UCSD-AML1 (cell line): ENCODE measurements around the gene PPP2R5D.
A peak's percentile ranks its signal among the peaks of the same experiment; 100 is the strongest.
"Not testable (repeated sequence)": the region's sequence is repeated elsewhere in the genome, so short reads cannot be mapped to it uniquely, and the experiment has no call there.

Source experiments
- DNase-seq: peaks from one replicate; lab custom pipeline; 2025; ENCODE audit not compliant: unreplicated experiment; lab: John Stamatoyannopoulos, UW

The PPP2R5D gene

DNA sequence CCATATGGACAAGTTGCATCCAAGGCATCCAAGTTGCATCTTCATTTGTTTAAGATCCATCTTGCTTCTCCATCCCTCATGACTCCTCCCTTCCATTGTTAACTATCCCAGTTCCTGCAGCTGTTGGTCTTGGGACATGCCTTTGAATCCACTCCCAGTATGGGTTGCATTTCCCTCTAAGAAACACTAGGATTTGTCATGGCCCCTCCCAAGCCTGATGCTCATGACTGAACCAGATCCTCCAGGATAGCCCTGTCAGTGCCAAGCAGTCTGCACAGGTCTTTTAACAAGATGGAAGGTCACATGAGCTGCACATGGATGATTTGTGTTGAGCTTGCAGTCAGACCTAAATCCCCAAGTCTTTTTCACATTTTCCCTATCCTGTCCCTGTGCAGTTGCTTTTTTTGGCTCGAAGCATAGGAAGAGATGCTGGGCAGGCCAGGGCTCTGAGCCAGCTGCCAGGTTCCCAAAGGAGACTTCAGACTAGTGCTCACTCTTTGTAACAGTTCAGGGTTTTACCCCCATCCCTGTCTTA lies 4.2 kb downstream of the PPP2R5D start:
- DNase-seq, result no peak

GRCh38 chr6:42989923-42990322 lies 5.6 kb downstream of the PPP2R5D start:
- no peak for DNase-seq

DNA sequence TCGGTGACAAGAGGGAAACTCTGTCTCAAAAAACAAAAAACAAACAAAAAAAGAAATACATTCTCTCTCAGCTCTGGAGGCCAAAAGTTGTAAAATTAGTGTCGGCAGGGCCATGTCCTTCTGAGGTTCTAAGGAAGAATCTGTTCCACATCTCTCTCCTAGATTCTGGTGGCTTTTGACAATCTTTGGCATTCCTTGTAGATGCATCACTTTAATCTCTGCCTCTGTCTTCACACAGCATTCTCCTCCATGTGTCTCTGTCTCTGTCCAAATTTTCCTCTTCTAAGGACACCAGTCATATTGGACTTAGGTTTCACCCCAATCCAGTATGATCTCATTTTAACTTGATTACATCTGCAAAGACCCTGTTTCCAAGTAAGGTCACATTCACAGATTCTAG lies 9.1 kb downstream of the PPP2R5D start:
- DNase-seq, result no peak

GRCh38 chr6:42996513-42996912 lies 12.1 kb downstream of the PPP2R5D start:
- no peak for DNase-seq

DNA sequence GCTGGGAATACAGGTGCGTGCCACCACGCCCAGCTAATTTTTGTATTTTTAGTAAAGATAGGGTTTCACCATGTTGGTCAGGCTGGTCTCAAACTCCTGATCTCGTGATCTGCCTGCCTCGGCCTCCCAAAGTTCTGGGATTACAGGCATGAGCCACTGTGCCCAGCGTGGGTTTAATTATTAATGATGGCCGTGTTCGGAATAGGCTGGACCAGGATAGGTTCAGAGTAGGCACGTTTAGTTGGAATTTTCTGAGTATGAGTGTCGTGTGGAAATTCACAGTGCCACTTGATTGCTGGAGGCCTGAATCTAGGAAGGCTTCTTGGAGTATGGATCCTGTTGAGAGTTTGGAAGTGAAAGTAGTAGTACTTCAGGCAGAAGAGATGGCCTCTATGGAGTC lies 13.8 kb downstream of the PPP2R5D start:
- DNase-seq, result not testable (repeated sequence)

GRCh38 chr6:43001843-43002242 lies 17.5 kb downstream of the PPP2R5D start:
- no peak for DNase-seq

DNA sequence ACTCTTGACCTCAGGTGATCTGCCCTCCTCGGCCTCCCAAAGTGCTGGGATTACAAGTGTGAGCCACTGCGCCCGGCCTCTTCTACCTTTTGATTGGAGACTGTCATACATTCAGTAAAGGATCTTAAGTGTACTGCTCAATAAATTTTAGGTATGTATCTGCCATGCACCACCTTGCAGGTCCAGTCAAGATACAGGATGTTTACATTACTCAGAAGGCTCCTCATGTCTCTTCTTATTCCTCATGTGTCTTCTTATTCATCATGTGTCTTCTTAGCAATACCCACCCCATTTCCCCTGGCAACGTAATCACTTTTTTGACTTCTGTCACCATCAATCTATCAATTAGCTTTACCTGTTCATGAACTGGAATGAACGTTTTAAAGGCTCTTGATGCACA lies 21.5 kb downstream of the PPP2R5D start:
- no peak for DNase-seq

- DNase-seq, result no peak
Measured at GRCh38 chr6:43006251-43006650, 21.9 kb downstream of the PPP2R5D start.

DNA sequence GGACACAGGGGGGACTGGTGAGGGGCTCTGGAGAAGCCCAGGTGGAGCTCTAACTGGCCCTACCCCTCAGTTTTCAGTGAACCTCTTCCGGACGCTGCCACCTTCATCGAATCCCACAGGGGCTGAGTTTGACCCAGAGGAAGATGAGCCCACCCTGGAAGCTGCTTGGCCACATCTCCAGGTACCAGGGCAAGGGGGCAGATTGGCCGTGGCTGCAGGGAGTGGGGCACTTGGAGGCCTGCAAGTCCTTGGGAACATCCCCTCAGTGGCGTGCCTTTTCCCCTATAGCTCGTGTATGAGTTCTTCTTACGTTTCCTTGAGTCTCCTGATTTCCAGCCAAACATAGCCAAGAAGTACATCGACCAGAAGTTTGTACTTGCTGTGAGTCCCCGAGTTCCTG lies 22.8 kb downstream of the PPP2R5D start:
- DNase-seq, result no peak

DNA sequence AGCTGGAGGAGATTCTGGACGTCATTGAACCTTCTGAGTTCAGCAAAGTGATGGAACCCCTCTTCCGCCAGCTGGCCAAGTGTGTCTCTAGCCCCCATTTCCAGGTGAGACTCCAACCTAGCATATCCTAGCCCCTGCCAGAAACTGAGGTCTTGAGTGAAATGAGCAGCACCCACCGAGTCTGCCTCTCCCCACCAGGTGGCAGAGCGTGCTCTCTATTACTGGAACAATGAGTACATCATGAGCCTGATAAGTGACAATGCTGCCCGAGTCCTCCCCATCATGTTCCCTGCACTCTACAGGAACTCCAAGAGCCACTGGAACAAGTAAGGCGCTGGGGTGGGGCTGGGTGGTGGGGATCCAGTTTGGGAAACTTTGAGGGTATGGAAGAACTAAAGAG lies 24.8 kb downstream of the PPP2R5D start:
- DNase-seq, result peak; percentile 46

DNA sequence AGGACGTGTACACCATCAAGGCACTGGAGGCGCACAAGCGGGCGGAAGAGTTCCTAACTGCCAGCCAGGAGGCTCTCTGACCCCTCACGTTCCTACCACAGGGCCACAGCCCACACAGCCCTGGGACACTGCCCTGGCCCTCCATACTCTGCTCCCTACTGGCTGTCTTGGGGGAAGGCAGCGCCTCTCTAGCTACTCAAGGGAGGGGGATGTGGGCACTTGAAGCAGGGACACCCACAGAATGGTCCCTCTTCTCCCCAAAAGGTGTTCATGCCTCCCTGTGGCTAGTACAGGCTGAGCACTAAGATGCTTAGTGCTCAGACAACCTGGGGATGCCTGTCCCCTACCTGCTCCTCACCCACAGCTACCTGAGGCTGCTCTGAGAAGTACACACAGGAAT lies 26.8 kb downstream of the PPP2R5D start:
- no peak for DNase-seq

- no peak for DNase-seq
Measured at GRCh38 chr6:43012364-43012763, 28.0 kb downstream of the PPP2R5D start.

DNA sequence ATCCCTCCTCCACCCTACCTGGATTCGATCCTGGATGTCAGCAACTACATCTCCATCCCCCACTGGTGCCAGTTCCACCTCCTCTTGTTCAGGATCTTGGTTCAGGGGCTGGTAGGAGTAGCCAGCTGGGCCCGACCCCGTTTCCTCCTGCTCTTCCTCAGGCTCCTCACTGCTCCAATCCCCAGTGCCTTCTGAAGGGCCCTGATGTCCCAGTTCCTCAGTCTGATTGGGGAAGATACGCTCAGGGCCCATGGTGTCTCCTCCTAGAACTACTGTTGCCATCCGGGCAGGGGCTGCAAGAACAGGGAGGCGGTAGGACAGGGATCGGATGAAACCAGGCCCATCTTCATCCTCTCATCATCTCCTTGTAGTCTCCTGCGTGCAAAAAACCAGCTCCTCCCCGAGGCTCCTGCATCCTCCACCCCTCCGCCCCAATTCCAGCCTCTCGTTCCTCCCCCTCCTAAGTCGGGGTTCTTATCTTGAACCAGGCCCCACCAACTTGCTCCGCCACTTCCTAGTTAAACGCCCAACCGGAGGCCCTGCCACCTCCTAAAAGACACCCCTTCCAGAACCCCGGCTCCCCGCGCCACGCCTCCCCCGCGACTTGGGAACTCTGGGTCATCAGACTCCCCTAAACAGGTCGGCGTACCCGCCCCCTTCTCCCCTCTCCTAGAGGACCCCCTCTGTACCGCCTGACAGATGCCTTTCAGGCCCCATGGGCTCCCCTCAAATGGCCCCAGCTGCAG lies 28.9 kb downstream of the PPP2R5D start:
- no peak for DNase-seq

DNA sequence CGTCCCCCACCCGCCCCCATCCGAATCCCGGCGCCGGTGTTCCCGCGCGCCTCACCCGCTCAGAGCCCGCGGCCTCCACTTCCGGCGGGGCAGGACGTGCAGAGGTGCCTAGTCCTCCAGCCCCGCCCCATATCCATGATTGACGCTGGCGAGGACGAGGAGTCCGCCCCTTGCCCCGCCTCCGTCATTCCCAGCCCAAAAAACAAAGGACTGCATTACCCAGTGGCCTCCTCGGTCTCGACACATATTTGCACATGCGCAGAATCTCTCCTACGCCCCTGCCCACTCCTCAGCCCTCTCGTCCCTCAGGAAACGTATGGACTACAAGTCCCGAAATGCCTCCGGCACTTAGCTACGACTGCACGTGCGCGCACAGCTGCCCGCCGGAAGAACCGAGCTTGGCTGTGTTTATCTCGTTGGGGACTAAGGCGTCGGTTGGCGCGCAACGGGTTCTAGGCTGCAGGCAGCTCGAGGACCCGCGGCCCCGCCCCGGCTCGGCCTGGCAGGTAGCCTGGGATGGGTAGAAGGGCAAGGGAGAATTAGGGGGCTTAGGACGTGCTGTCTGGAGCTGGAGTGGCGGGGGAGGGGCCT lies 29.6 kb downstream of the PPP2R5D start, which contains the start of the genes KLHDC3 and MEA1:
Gene KLHDC3, plus strand, starts transcription at position 407 of the 591 bp plus-strand sequence. CDS start 2,944 bp downstream, outside the sequence.
Gene MEA1, minus strand, starts transcription at position 104 of the 591 bp plus-strand sequence. CDS start 133 bp downstream, outside the sequence.
- peak; percentile 99 for DNase-seq

GRCh38 chr6:43014434-43014909 lies 30.1 kb downstream of the PPP2R5D start:
- DNase-seq, result no peak

DNA sequence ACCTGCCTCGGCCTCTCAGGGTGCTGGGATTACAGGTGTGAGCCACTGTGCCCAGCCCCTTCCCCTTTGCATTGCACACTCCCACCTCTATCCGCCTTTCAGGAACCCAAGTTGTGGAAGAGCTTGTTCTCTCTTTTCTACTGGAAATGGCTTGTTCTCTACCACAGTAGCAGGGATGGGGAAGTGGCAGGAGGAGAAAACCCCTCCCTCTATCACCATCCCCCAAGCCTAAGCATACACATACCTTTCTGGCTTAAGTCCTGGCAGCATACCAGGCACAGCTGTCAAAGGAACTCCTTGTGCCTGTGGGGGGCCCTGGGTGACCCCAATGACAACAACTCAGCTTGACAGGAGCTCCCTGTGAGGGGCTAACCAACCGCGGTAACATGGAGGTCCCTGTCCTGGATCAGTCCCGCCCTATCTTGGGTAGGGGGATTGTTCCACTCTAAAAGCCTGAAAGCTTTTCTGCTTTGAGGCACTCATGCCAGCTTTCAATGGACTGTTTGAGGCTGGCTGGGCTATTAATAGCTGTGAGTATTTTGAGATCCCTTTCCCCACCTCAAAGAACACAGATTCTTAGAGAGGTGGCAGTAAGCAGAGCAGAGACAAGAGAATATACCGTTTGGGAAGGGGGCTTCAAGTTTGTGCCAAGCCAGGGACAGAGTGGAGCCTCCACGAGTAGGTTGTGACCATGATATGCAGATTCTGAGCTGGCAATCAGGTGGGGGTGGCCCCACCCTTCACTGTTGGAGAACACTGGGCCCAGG lies 32.0 kb downstream of the PPP2R5D start:
- DNase-seq, result no peak

GRCh38 chr6:43016943-43017334 lies 32.6 kb downstream of the PPP2R5D start:
- no peak for DNase-seq

- no peak for DNase-seq
Measured at GRCh38 chr6:43019152-43019551, 34.8 kb downstream of the PPP2R5D start.

DNA sequence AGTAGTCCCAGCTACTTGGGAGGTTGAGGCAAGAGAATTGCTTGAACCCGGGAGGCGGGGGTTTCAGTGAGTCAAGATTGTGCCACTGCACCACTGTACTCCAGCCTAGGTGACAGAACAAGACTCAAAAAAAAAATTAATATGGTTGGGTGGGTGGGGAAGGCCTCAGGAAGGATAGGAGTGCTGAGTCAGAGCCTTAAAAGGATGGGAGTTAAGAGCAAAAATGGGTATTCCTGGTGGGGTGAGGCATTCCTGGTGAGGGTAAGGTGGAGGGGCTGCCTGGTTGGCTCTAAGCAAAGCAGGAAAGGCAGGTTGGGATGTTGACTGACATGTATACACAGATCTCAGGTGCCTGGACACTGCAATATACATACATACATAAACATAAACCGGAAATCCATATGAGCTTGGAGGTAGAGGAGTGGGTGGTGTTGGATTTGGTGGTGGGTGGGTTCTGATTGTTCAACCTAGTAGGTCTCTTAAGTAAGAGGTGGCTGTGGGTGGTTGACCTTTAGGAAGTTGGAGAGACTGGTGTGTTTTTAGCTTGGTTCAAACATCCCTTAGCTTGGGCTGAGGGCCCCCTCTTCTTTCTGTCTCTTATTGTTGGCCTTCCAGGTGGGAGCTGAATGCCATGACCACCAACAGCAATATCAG lies 35.8 kb downstream of the PPP2R5D start:
- no peak for DNase-seq

DNA sequence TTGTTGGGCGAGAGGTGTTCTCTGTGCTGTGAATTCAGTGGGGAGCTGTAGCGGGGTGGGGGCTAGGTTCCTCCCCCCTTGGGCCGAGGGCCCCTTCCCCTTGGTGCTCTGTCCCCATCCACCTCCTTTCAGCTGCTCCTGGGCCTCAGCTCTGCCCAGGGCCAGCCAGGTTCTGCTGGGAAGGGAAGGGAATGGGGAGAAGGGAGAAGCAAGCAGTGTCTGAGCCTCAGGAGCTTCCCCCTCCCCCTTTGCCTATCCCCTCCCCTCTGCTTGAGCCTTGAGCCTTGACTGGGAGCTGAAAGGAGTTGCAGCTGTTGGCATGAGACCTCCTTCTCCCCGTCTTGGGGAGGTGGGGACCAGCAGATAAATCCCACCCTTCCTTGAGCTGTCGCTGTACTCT lies 36.5 kb downstream of the PPP2R5D start:
- no peak for DNase-seq
